EH (cell line): Measurements from ENCODE around the gene PLCL2.
"Not testable (repeated sequence)": the region's sequence is repeated elsewhere in the genome, so short reads cannot be mapped to it uniquely, and the experiment has no call there.

Source experiments
- DNase-seq: peaks from one replicate; pipeline ENCODE4 v3.0.0-alpha.2; 2015; ENCODE audit warnings: low read depth

Gene PLCL2

GRCh38 chr3:16917256-16917935, 32.6 kb downstream of the PLCL2 start:
- DNase-seq = peak; percentile 32

GRCh38 chr3:16917980-16918682, 33.4 kb downstream of the PLCL2 start:
- DNase-seq = no peak

- no peak for DNase-seq
Observed at GRCh38 chr3:16918683-16919025, 33.9 kb downstream of the PLCL2 start.

- DNase-seq = no peak
Observed at GRCh38 chr3:16923112-16923511, 38.4 kb downstream of the PLCL2 start.

DNA sequence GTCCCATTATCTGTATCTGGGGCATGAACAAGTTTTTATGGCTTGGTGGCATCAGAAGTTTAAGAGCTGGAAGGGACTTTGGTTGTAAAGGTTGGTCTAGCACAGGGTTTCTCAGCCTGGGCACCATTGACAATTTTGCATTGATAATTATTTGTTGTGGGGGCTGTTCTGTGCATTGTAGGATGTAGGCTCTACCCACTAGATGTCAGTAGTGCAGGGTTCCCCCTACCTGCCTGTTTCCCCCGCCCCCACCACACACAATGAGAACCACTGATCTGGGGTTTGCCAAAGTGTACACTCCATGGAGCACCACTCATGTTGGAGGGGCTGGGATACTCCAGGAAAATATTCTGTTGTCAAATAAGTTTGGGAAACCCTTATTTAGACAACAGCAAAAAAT, 42.7 kb downstream of the PLCL2 start:
- no peak for DNase-seq

GRCh38 chr3:16928386-16929132, 43.8 kb downstream of the PLCL2 start:
- no peak for DNase-seq

- no peak for DNase-seq
Observed at GRCh38 chr3:16929311-16929710, 44.6 kb downstream of the PLCL2 start.

- no peak for DNase-seq
Observed at GRCh38 chr3:16932877-16933276, 48.1 kb downstream of the PLCL2 start.

- DNase-seq = no peak
Observed at GRCh38 chr3:16935781-16936180, 51.0 kb downstream of the PLCL2 start.

DNA sequence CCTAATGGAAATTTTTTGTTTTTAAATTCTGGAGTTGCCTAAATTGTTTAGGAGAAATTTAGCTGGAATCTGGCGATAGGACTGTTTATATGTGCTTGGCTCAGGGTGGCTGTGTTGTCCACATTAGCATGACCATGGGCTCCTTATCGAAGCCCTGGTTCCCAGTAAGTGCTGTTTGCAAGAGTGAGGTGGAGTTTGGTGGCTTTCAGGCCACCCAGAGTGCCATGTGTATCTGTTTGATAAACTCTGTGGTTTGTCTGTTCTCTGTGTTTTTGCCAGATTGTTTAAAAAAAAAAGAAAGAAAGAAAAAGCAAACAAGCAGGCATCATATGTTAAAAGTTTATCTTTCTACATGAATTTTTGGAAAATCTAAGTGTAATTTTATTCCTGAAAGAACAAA, 51.5 kb downstream of the PLCL2 start:
- no peak for DNase-seq

- DNase-seq = no peak
Observed at GRCh38 chr3:16936676-16937230, 52.0 kb downstream of the PLCL2 start.

DNA sequence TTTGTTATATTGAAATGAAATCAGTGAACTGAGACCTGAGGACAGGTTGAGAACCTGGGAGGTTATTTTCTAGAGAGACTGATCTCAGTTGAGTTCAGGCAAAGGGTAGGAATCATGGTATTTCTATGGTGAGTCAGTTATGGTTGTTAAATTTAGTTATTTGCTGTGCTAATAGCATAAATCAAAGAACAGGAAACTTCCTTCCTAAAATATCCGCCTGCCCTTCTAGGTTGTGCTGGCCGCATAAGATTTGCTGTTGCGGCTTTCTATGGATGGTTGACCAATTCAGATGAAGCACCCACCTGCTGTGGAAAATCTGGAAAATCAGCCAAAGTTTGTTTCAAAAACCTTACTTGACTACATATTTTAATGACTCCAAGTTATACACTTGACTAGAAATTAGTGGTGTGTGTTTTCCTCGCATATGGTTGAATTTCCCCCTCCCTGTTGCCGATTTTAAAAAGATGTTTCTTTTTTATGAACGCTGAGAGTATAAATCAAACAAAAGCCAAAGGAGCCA, 52.6 kb downstream of the PLCL2 start:
- no peak for DNase-seq

DNA sequence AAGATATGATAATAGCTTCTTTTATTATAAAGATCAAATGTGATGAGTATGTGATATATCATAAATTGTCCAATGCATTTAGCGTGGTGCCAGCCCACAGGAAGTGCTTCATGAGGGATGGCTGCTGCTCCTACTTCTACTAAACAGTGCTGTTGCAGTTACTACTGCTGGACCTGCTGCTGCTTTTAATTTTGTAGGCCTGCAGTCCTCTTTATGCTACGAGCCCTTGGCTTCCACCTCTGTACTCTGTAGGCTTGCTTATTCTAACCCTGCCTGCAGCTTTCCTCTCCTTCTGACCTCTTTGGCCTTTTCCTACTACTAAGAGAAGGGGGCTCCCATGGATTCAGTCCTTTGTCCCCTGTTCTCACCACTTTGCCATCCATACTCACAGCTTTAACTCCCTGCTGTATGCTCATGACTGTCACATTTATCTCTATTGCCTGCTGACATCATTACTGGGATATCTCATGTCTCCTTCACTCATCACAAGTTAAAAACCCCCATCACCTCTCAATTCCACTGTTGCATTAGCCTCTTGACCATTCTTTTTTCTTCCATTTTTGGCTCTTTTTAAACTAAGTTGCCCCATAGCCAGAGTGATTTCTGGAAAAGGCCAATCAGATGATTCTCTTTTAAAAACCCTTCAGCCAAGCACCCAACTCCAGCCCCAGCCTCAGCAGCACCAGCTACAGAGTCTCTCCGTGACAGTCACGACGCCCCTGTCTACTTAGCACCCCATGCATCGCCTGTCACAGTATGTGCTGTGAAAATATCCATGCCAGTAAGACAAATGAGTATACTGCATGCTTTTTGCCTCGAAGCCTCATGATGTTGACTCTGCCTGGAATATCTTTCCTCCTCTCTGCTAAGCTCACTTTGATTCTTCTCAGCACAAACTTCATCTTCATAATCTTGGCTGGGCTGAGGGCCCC, 56.3 kb downstream of the PLCL2 start:
- DNase-seq = no peak

GRCh38 chr3:16942955-16943354, 58.2 kb downstream of the PLCL2 start:
- DNase-seq = no peak

- no peak for DNase-seq
Observed at GRCh38 chr3:16943857-16944256, 59.1 kb downstream of the PLCL2 start.

DNA sequence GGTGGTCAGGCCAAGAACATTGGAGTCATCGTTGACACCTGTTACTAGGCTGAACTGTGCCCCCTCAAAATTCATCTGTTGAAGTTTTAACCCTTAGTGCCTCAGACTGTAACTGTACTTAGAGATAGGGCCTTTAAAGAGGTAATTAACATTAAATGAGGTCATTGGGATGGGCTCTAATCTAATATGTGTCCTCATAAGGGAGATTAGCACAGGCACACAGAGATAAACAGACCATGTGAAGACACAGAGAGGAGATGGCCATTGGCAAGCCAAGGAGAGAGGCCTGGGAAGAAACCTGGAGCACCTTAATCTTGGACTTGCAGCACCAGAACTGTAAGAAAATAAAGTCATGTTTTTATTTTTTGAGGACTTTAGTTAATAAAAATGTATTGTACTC, 59.6 kb downstream of the PLCL2 start:
- DNase-seq = no peak

DNA sequence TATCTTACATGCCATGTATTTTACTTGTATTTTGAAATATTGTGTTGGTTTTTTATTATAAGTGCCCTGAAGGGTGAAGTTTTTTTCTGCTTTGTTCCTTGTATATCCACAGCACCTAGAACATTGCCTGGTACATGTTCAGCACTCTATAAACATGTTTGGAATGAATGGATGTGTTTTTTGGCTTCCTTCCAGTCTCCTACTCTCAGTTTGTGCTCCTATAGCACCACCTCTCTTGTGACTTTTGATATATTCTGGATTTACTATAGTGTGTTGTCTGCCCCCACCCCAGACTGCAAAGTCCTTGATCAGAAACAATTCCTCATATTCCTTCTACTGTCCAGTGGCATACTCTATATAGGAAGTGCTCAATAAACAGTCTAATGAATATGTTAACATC, 60.6 kb downstream of the PLCL2 start:
- DNase-seq = peak; percentile 63

DNA sequence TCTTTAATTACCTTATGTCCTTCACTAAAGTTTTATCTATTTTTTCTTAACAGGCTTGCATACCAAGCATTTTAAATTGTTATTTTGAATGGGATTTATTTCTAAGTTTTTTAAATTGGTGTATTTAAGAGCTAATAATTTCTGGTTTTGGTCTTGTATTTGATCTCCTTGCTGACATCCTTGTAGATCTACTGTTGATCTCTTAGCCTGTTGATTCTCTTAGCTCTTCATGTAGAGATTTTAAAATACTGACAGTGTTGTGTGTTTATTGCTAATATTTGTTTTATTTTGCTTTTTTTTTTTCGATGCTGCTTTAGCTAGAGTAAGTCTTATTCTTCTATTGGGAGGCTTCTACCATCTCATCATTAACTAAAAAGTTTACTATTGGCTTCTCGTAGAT, 65.5 kb downstream of the PLCL2 start:
- no peak for DNase-seq

DNA sequence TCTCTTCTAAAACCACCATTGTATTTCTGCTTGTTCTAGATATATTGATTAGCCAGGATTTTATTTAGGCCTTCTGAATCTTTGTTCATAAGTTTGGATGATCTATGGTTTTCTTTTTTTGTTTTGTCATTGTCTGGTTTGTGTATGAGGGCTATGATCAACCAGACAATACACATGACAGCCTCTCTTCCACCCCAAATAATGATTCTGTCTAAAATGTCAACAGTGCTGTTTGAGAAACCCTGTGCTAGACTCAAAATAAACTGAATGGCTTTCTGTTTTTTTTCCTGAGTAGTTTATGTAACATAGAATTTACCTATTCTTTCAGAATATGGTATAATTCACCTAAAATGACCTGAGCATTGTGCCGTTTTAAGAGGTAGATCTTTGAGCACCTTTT, 66.1 kb downstream of the PLCL2 start:
- no peak for DNase-seq

DNA sequence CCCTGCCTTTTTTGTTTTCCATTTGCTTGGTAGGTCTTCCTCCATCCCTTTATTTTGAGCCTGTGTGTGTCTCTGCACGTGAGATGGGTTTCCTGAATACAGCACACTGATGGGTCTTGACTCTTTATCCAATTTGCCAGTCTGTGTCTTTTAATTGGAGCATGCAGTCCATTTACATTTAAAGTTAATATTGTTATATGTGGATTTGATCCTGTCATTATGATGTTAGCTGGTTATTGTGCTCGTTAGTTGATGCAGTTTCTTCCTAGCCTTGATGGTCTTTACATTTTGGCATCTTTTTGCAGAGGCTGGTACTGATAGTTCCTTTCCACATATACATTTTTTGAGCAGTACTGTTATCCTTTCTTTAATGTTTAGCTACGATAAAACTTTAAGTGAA, 73.1 kb downstream of the PLCL2 start:
- not testable (repeated sequence) for DNase-seq

GRCh38 chr3:16960125-16960524, 75.4 kb downstream of the PLCL2 start:
- no peak for DNase-seq
